Measurements from ENCODE around the gene SNCB. TPM values are rescaled to one million over a fixed set of nuclear protein-coding genes. Genes with fewer than 3 reads are reported as not detected.

Gene SNCB
- not detected in 2 replicates for total RNA-seq

GRCh38 chr5:176629853-176630680 lies at the start of gene SNCB, which contains the start of gene EIF4E1B:
Gene SNCB, minus strand, starts transcription at chr5:176630534. Its CDS starts 880 bp downstream, at chr5:176629654.
Gene EIF4E1B, plus strand, starts transcription at chr5:176630675. Its CDS starts 12,113 bp downstream, at chr5:176642788.

GRCh38 chr5:176647030-176647842 lies 16.9 kb upstream of the SNCB start, which contains the start of gene TSPAN17:
Gene TSPAN17, plus strand, starts transcription at chr5:176647484. Its CDS starts 132 bp downstream, at chr5:176647616.

GRCh38 chr5:176609724-176610434 lies 20.5 kb downstream of the SNCB start, which contains the start of gene GPRIN1:
Gene GPRIN1, minus strand, starts transcription at chr5:176610156. Its CDS starts 10,322 bp downstream, at chr5:176599834.

Other genes with a start within 250 kb of the SNCB start
- 6.3 and 7.8 TPM in 2 replicates for gene NOP16, start 241.9 kb downstream of the SNCB start, total RNA-seq
- 92.0 and 100 TPM in 2 replicates for gene HIGD2A, start 241.8 kb downstream of the SNCB start, total RNA-seq
- gene CLTB, start 214.0 kb downstream of the SNCB start, total RNA-seq = 130 and 133 TPM in 2 replicates
- gene FAF2, start 182.1 kb downstream of the SNCB start, total RNA-seq = 36.0 and 48.2 TPM in 2 replicates
- gene RNF44, start 93.1 kb downstream of the SNCB start, total RNA-seq = 0.58 and 1.4 TPM in 2 replicates
- not detected in 2 replicates for gene CDHR2, start 81.2 kb downstream of the SNCB start, total RNA-seq
- gene GPRIN1, start 20.4 kb downstream of the SNCB start, total RNA-seq = 4.3 and 5.3 TPM in 2 replicates
- not detected in 2 replicates for gene EIF4E1B, start 141 bp upstream of the SNCB start, total RNA-seq
- 34.0 and 39.3 TPM in 2 replicates for gene TSPAN17, start 16.9 kb upstream of the SNCB start, total RNA-seq
- under 0.01 and 0.18 TPM in 2 replicates for gene UNC5A, start 180.0 kb upstream of the SNCB start, total RNA-seq